Sigmoid colon (tissue), 4 donors: Measurements from ENCODE around the gene TMCC2.

Experiments used
- EP300 ChIP-seq, 4 donors: sonication (generic); formaldehyde crosslinking; IDR thresholded peaks; one replicate each; pipeline ENCODE4 v1.6.1; 2017; ENCODE audit warnings: antibody characterized with exemption in 4 of 4
- POLR2A ChIP-seq, 2 donors: fragments of 450-650 bp; IDR thresholded peaks; one replicate each; pipeline ENCODE4 v1.6.1; 2016; ENCODE audit warnings: antibody characterized with exemption in 2 of 2, mild to moderate bottlenecking in 2 of 2, moderate library complexity in 2 of 2
- POLR2AphosphoS5 ChIP-seq, 4 donors: sonication (generic); formaldehyde crosslinking; IDR thresholded peaks; one replicate each; pipeline ENCODE4 v1.6.1; 2017; ENCODE audit warnings: antibody characterized with exemption in 4 of 4
- TF ChIP-seq, protein P1 (sequence below), 4 experiments: fragments of 450-650 bp in 3 of 4; fragments of 200-600 bp in 1 of 4; IDR thresholded peaks; one replicate each; pipeline ENCODE4 v1.5.1; 2016 to 2019; ENCODE audit warnings: antibody characterized with exemption in 4 of 4, mild to moderate bottlenecking in 3 of 4, moderate library complexity in 2 of 4

DNA sequence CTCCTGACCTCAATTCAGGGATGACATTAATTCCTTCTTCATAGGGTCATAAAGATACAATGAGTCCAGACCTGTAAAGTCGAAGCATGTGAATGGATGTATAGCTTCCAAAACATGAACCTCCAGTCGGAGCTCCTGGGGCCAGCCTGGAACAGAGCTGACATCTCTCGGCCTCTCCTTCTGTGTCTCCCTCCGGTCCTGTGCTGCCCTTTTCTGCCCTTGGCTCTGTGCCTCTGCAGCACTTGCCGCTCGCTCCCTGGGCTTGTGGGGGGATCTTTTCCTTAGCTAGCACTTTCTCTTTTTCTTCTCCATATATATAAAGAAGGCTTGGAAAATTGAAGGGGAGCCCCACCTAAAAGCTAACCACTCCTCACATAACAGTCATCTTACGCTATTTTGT is 42.5 kb downstream of the TMCC2 start:
- TF ChIP-seq, protein P1, sequence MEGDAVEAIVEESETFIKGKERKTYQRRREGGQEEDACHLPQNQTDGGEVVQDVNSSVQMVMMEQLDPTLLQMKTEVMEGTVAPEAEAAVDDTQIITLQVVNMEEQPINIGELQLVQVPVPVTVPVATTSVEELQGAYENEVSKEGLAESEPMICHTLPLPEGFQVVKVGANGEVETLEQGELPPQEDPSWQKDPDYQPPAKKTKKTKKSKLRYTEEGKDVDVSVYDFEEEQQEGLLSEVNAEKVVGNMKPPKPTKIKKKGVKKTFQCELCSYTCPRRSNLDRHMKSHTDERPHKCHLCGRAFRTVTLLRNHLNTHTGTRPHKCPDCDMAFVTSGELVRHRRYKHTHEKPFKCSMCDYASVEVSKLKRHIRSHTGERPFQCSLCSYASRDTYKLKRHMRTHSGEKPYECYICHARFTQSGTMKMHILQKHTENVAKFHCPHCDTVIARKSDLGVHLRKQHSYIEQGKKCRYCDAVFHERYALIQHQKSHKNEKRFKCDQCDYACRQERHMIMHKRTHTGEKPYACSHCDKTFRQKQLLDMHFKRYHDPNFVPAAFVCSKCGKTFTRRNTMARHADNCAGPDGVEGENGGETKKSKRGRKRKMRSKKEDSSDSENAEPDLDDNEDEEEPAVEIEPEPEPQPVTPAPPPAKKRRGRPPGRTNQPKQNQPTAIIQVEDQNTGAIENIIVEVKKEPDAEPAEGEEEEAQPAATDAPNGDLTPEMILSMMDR (IDR thresholded peaks at IDR 0.05), result no peak
- TF ChIP-seq EP300 (IDR thresholded peaks at IDR 0.05), result no peak
- no peak for TF ChIP-seq POLR2A (IDR thresholded peaks at IDR 0.05)
- no peak for TF ChIP-seq POLR2AphosphoS5 (IDR thresholded peaks at IDR 0.05)
